A549 treated with CORT108297 at 1 μM for 4 hours (cell line): ENCODE data around the gene GOLGA5. TPM values are rescaled to one million over a fixed set of nuclear protein-coding genes. Genes with fewer than 3 reads are reported as not detected.

Experiments
- total RNA-seq: library from RNA; stranded (reverse); fragments of 200-300 nt; extraction: Qiagen RNA extraction; gene quantifications from 5 replicates; pipeline ENCODE4 v1.2.3, GENCODE V29; 2022

Gene GOLGA5, protein sequence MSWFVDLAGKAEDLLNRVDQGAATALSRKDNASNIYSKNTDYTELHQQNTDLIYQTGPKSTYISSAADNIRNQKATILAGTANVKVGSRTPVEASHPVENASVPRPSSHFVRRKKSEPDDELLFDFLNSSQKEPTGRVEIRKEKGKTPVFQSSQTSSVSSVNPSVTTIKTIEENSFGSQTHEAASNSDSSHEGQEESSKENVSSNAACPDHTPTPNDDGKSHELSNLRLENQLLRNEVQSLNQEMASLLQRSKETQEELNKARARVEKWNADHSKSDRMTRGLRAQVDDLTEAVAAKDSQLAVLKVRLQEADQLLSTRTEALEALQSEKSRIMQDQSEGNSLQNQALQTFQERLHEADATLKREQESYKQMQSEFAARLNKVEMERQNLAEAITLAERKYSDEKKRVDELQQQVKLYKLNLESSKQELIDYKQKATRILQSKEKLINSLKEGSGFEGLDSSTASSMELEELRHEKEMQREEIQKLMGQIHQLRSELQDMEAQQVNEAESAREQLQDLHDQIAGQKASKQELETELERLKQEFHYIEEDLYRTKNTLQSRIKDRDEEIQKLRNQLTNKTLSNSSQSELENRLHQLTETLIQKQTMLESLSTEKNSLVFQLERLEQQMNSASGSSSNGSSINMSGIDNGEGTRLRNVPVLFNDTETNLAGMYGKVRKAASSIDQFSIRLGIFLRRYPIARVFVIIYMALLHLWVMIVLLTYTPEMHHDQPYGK
- total RNA-seq: 21.3 to 31.2 TPM (median 26.8 TPM) in 5 replicates

DNA sequence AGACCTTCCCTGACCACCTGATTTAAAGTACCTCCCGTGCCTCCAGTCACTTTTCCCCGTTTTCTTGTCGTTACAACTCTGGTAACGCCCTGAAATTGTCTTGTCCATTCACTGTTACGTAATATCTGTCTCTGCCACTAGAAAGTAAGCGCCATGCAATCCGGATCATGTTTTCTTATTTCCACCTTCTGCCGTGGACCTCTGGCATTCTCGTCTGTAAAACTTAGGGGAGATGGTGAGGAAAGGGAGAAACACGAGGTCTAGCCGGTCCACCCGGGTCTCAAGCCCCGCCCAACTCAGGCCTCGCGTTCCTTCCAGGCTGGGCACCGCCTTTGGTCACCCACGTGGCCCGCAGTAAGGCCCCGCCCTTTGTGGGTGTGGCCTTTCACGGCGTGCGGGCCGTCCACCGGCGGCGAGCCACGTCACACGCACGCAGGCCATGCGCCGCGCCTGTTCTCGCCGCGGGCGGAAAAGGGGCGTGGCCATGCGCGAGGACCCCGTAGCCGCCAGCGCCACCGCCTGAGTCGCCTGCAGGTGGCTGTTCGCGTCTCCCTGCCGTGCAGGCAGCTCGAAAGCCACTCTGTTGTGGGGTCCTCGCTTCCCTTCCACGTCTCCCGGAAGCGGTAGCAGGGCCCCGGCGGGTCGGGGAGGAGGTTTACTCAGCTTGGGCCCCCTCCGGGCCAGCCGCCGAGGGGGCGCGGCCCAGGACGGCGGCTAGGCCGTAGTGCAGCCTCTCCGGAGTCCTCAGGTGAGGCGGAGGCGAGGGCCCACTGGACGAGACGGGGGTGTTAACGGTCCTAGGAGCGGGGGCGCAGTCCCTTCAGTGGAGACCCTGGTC lies at the start of gene GOLGA5:
Gene GOLGA5 (plus strand): TSS at position 597 of the 838 bp plus-strand sequence. CDS start 3,133 bp downstream, outside the sequence.

DNA sequence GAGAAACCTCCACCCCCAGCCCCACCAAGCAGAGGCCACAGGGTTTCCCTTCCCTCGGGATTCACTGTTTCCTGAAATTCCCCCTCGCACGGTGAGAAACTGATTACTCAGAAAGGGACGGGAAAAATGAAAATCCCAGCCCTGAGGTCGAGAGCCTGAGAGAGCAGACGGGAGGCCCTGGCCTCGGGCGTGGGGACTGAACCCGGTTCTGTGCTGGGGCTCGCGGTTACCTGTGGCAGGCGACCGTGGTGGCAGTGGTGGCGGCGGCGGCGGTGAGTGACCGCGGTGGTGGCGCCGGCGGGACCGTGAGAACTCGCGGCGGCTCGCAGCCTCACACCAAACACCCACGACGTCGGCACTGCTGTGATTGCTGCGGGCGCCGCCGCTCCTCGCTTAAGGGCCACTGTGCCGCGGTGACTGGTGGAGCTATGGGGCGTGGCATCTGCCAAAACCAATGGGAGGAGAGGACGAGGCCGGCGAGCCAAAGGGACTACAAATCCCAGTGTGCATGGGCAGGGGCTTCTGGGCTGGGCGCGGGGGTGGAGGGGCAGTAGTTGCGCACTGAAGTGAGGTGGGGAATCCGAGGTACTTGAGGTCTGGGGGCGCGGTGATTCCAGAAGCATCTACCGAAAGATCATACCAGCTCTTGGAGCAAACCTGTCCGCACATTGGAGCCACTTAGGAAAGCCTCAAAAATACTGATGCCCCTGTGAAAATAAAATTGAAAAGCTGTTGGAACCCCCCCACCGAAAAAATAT lies 45.7 kb upstream of the GOLGA5 start, which contains the start of gene LGMN:
Gene LGMN (minus strand): TSS at position 369 of the 758 bp plus-strand sequence. CDS start 15,841 bp downstream, outside the sequence.

Other genes starting within 250 kb of the GOLGA5 start
- gene LGMN, start 45.7 kb upstream of the GOLGA5 start, total RNA-seq: 53.1 to 61.9 TPM (median 60.2 TPM) in 5 replicates
- 1.0 to 1.7 TPM (median 1.4 TPM) in 5 replicates for gene CHGA, start 128.8 kb downstream of the GOLGA5 start, total RNA-seq